Muscle layer of duodenum (tissue), 2 donors: ENCODE data around the gene CLMN.

ENCODE experiments used
- H3K27ac ChIP-seq: one replicate; pipeline ENCODE4 v1.7.0; 2013; ENCODE audit warnings: mild to moderate bottlenecking, low read length
- H3K27me3 ChIP-seq: one replicate; pipeline ENCODE4 v1.7.0; 2013; ENCODE audit warnings: low read depth, mild to moderate bottlenecking, control low read depth, low read length
- H3K36me3 ChIP-seq, 2 donors: one replicate each; pipeline ENCODE4 v1.7.0; 2013; ENCODE audit warnings: low read length in 2 of 2, control low read depth in 1 of 2, mild to moderate bottlenecking in 1 of 2; ENCODE audit not compliant: insufficient read depth in 2 of 2, control insufficient read depth in 1 of 2
- H3K4me1 ChIP-seq, 2 donors: one replicate each; pipeline ENCODE4 v1.7.0; 2013; ENCODE audit warnings: low read length in 2 of 2, mild to moderate bottlenecking in 2 of 2, control low read depth in 1 of 2, moderate library complexity in 1 of 2; ENCODE audit not compliant: insufficient read depth in 2 of 2, control insufficient read depth in 1 of 2
- H3K4me3 ChIP-seq, 2 donors: one replicate each; pipeline ENCODE4 v1.7.0; 2013; ENCODE audit warnings: low read length in 2 of 2, low read depth in 1 of 2, mild to moderate bottlenecking in 1 of 2
- H3K9me3 ChIP-seq, 2 donors: one replicate each; pipeline ENCODE4 v1.7.0; 2013; ENCODE audit warnings: low read length in 2 of 2, control low read depth in 1 of 2, mild to moderate bottlenecking in 1 of 2; ENCODE audit not compliant: control insufficient read depth in 1 of 2
- donor health status: healthy.

Gene CLMN

GRCh38 chr14:95240859-95241813 lies 78.6 kb downstream of the CLMN start:
- no peaks in the 10 kb centered on the region for H3K36me3 ChIP-seq
- no peak overlapping the region for H3K4me3 ChIP-seq
- no peaks in the 10 kb centered on the region for H3K9me3 ChIP-seq
- H3K4me1 ChIP-seq: no peaks in the 10 kb centered on the region
- no peaks in the 10 kb centered on the region for H3K27me3 ChIP-seq
- no peak overlapping the region for H3K27ac ChIP-seq

- H3K27me3 ChIP-seq: no peaks in the 10 kb centered on the region
- no peak overlapping the region for H3K27ac ChIP-seq
- no peaks in the 10 kb centered on the region for H3K36me3 ChIP-seq
- no peaks in the 10 kb centered on the region for H3K9me3 ChIP-seq
- H3K4me3 ChIP-seq: no peak overlapping the region
- H3K4me1 ChIP-seq: no peaks in the 10 kb centered on the region
These were observed 81.0 kb downstream of the CLMN start for GRCh38 chr14:95238487-95239298.

GRCh38 chr14:95237958-95238340 lies 81.8 kb downstream of the CLMN start:
- Histone ChIP-seq H3K36me3 (no peaks in the 10 kb centered on the region), H3K27ac (no peak overlapping the region), H3K27me3 (no peaks in the 10 kb centered on the region), H3K4me3 (no peak overlapping the region), H3K4me1 (no peaks in the 10 kb centered on the region), H3K9me3 (no peaks in the 10 kb centered on the region)

- Histone ChIP-seq H3K36me3 (no peaks in the 10 kb centered on the region), H3K4me3 (no peak overlapping the region), H3K4me1 (no peaks in the 10 kb centered on the region), H3K27ac (no peak overlapping the region), H3K9me3 (no peaks in the 10 kb centered on the region), H3K27me3 (no peaks in the 10 kb centered on the region)
These were observed 82.4 kb downstream of the CLMN start for GRCh38 chr14:95237121-95237957.

- Histone ChIP-seq H3K4me1 (no peaks in the 10 kb centered on the region), H3K4me3 (no peak overlapping the region), H3K27ac (no peak overlapping the region), H3K27me3 (no peaks in the 10 kb centered on the region), H3K9me3 (no peaks in the 10 kb centered on the region), H3K36me3 (no peaks in the 10 kb centered on the region)
These were observed 83.5 kb downstream of the CLMN start for GRCh38 chr14:95236221-95236620.

- Histone ChIP-seq H3K4me3 (no peak overlapping the region), H3K27ac (no peak overlapping the region), H3K4me1 (no peaks in the 10 kb centered on the region), H3K27me3 (no peaks in the 10 kb centered on the region), H3K9me3 (no peaks in the 10 kb centered on the region), H3K36me3 (no peaks in the 10 kb centered on the region)
These were observed 83.9 kb downstream of the CLMN start for GRCh38 chr14:95235767-95236166.

- H3K9me3 ChIP-seq: no peaks in the 10 kb centered on the region
- H3K27ac ChIP-seq: no peak overlapping the region
- no peak overlapping the region for H3K4me3 ChIP-seq
- H3K36me3 ChIP-seq: no peaks in the 10 kb centered on the region
- no peaks in the 10 kb centered on the region for H3K4me1 ChIP-seq
- no peaks in the 10 kb centered on the region for H3K27me3 ChIP-seq
These were observed 84.4 kb downstream of the CLMN start for GRCh38 chr14:95235351-95235750.

GRCh38 chr14:95234426-95234825 lies 85.3 kb downstream of the CLMN start:
- Histone ChIP-seq H3K27ac (no peak overlapping the region), H3K27me3 (no peaks in the 10 kb centered on the region), H3K9me3 (no peaks in the 10 kb centered on the region), H3K4me3 (no peak overlapping the region), H3K4me1 (no peaks in the 10 kb centered on the region), H3K36me3 (no peaks in the 10 kb centered on the region)

GRCh38 chr14:95233702-95234241 lies 85.9 kb downstream of the CLMN start:
- no peaks in the 10 kb centered on the region for H3K36me3 ChIP-seq
- no peak overlapping the region for H3K27ac ChIP-seq
- no peaks in the 10 kb centered on the region for H3K27me3 ChIP-seq
- no peaks in the 10 kb centered on the region for H3K9me3 ChIP-seq
- H3K4me3 ChIP-seq: no peak overlapping the region
- H3K4me1 ChIP-seq: no peaks in the 10 kb centered on the region

GRCh38 chr14:95232894-95233584 lies 86.7 kb downstream of the CLMN start:
- H3K27ac ChIP-seq: no peak overlapping the region
- no peaks in the 10 kb centered on the region for H3K36me3 ChIP-seq
- H3K9me3 ChIP-seq: no peaks in the 10 kb centered on the region
- H3K4me3 ChIP-seq: no peak overlapping the region
- H3K27me3 ChIP-seq: no peaks in the 10 kb centered on the region
- H3K4me1 ChIP-seq: no peaks in the 10 kb centered on the region
